GM23338 (cell line): Measurements from ENCODE around the gene TMPRSS5.

ENCODE experiments used
- EZH2phosphoT487 ChIP-seq: fragments of 200-600 bp; sonication (generic); IDR thresholded peaks from one replicate; pipeline ENCODE4 v1.8.1; 2018; ENCODE audit warnings: antibody characterized with exemption; ENCODE audit not compliant: unreplicated experiment
- POLR2AphosphoS5 ChIP-seq: IDR thresholded peaks from 2 replicates; pipeline ENCODE4 v1.6.1; 2016; ENCODE audit warnings: antibody characterized with exemption, low read depth
- REST ChIP-seq: IDR thresholded peaks from one replicate; pipeline ENCODE4 v1.6.1; 2018; ENCODE audit warnings: antibody characterized with exemption; ENCODE audit not compliant: unreplicated experiment
- TF ChIP-seq, protein P1 (sequence below), 2 experiments: fragments of 200-600 bp in 1 of 2; sonication (generic) in 1 of 2; conservative IDR thresholded peaks; 2 replicates each; pipeline versions ENCODE4 v1.5.1 to v1.6.1; 2016 to 2017; ENCODE audit warnings: antibody characterized with exemption in 2 of 2, low read depth in 2 of 2, mild to moderate bottlenecking in 2 of 2, moderate library complexity in 1 of 2

GRCh38 chr11:113710989-113711388 lies 4.9 kb upstream of the TMPRSS5 start:
- TF ChIP-seq EZH2phosphoT487 = no peak
- TF ChIP-seq, protein P1, sequence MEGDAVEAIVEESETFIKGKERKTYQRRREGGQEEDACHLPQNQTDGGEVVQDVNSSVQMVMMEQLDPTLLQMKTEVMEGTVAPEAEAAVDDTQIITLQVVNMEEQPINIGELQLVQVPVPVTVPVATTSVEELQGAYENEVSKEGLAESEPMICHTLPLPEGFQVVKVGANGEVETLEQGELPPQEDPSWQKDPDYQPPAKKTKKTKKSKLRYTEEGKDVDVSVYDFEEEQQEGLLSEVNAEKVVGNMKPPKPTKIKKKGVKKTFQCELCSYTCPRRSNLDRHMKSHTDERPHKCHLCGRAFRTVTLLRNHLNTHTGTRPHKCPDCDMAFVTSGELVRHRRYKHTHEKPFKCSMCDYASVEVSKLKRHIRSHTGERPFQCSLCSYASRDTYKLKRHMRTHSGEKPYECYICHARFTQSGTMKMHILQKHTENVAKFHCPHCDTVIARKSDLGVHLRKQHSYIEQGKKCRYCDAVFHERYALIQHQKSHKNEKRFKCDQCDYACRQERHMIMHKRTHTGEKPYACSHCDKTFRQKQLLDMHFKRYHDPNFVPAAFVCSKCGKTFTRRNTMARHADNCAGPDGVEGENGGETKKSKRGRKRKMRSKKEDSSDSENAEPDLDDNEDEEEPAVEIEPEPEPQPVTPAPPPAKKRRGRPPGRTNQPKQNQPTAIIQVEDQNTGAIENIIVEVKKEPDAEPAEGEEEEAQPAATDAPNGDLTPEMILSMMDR (conservative IDR thresholded peaks at IDR 0.05; ENCODE audit: low read depth in 2 of 2) = no peak
- no peak for TF ChIP-seq POLR2AphosphoS5
- no peak for TF ChIP-seq REST
